ENCODE results near the gene DPP4. TPM values are rescaled to one million over a fixed set of nuclear protein-coding genes. Genes with fewer than 3 reads are reported as not detected.
A peak's percentile ranks its signal among the peaks of the same experiment; 100 is the strongest.

Gene DPP4
- total RNA-seq, 1 experiment from 2014 or later = 2.8 TPM

- Histone ChIP-seq H4K20me1 (ENCODE audit: control insufficient read depth, insufficient read depth, insufficient read length) (no peaks in the 10 kb centered on the region), H3K9me3 (ENCODE audit: control insufficient read depth, low read depth, low read length) (no peaks in the 10 kb centered on the region), H2AFZ (ENCODE audit: low read length) (no peak overlapping the region), H4K5ac (ENCODE audit: insufficient read length, low read depth, low read length) (no peak overlapping the region), H3K27ac (ENCODE audit: insufficient read length, low read depth, low read length) (no peak overlapping the region), H3K23ac (ENCODE audit: insufficient read length, low read depth, low read length) (no peak overlapping the region), H3K4me1 (ENCODE audit: insufficient read depth, low read length) (peaks cover 4% of the 10 kb centered on the region; the same call in 1 of the 2 replicates), H3K4me2 (ENCODE audit: insufficient read depth, insufficient read length, low read length) (no peak overlapping the region), H3K56ac (ENCODE audit: insufficient read length, low read depth, low read length) (no peak overlapping the region), H2BK15ac (ENCODE audit: low read depth, low read length) (no peak overlapping the region), H3K27me3 (ENCODE audit: insufficient read depth, low read length) (no peaks in the 10 kb centered on the region), H2AK5ac (ENCODE audit: insufficient read length, low read length) (no peak overlapping the region), H4K91ac (ENCODE audit: insufficient read length, low read depth, low read length) (no peak overlapping the region), H3K14ac (ENCODE audit: insufficient read depth, low read length) (no peak overlapping the region), H3K23me2 (ENCODE audit: insufficient read length, low read depth, low read length, poor library complexity, severe bottlenecking) (no peaks in the 10 kb centered on the region), H2BK5ac (ENCODE audit: insufficient read length, low read length) (no peak overlapping the region), H4K8ac (replicated peaks; ENCODE audit: insufficient read length, low read depth, low read length) (no peak overlapping the region), H3K9ac (ENCODE audit: extremely low read depth, insufficient read length, low read length) (no peak overlapping the region), H3K18ac (ENCODE audit: insufficient read length, low read depth, low read length) (no peak overlapping the region), H2BK12ac (ENCODE audit: insufficient read length, low read depth, low read length) (no peak overlapping the region), H3K4ac (ENCODE audit: low read depth, low read length) (no peak overlapping the region), H2BK20ac (ENCODE audit: low read depth, low read length, poor library complexity, severe bottlenecking) (no peak overlapping the region), H3K79me1 (ENCODE audit: insufficient read depth, low read depth, low read length, poor library complexity, severe bottlenecking) (no peaks in the 10 kb centered on the region), H3T11ph (ENCODE audit: low read length) (no peak overlapping the region), H3K79me2 (ENCODE audit: insufficient read depth, low read length) (no peaks in the 10 kb centered on the region), H2BK120ac (ENCODE audit: low read depth, low read length, poor library complexity, severe bottlenecking) (no peak overlapping the region)
- no peaks in the 10 kb centered on the region for H3K9me3 Mint-ChIP-seq
- DNase-seq = no peak
- peaks cover 32 to 39% of the 10 kb centered on the region in 2 experiments for H3K4me1 Mint-ChIP-seq
- H3K27ac Mint-ChIP-seq = peak overlapping the region in 1 of 3 experiments; percentile 63; a peak in 2 of 7 replicates
- TF ChIP-seq CTCF (conservative IDR thresholded peaks at IDR 0.05) = no peak
- peaks cover 0 to 3% (median 0%) of the 10 kb centered on the region in 3 experiments; a peak in 1 of 7 replicates for H3K36me3 Mint-ChIP-seq (ENCODE audit: insufficient read depth in 1 of 3, low read depth in 3 of 3)
- H3K4me3 Mint-ChIP-seq = no peak overlapping the region
- no CpG with 5 or more reads among the region's 1 CpG for WGBS (ENCODE audit: extremely low coverage, insufficient read length, low lambda C conversion rate)
- H3K27me3 Mint-ChIP-seq (ENCODE audit: low read depth) = no peaks in the 10 kb centered on the region
Observed at GRCh38 chr2:162037886-162038285, 36.1 kb downstream of the DPP4 start.

Data from H9 (cell line).